ENCODE results near the gene ERG.

- TF ChIP-seq SREBF2 (CRISPR knock-in tag; IDR thresholded peaks at IDR 0.05) (no peak), CTCF (IDR thresholded peaks at IDR 0.05 in 2 of 3, conservative IDR thresholded peaks at IDR 0.05 in 1 of 3; ENCODE audit: insufficient read depth in 2 of 3, low read depth in 1 of 3, low read length in 3 of 3) (no peak), ZFP1 (CRISPR knock-in tag; IDR thresholded peaks at IDR 0.05) (no peak), ZNF449 (CRISPR knock-in tag; IDR thresholded peaks at IDR 0.05) (no peak), EP300 (IDR thresholded peaks at IDR 0.05; ENCODE audit: low read length) (no peak), MAX (CRISPR knock-in tag; IDR thresholded peaks at IDR 0.05) (no peak), HCFC1 (IDR thresholded peaks at IDR 0.05; ENCODE audit: low read depth, low read length) (no peak), POLR2A (conservative IDR thresholded peaks at IDR 0.05) (no peak), ARID2 (IDR thresholded peaks at IDR 0.05) (no peak), AFF4 (CRISPR knock-in tag; IDR thresholded peaks at IDR 0.05) (no peak), ESRRA (IDR thresholded peaks at IDR 0.05; ENCODE audit: borderline replicate concordance, low read depth) (no peak)
Observed at GRCh38 chr21:38469642-38470041, 28.6 kb downstream of the ERG start.
